NCI-H1105 treated with DMSO at 0.1 percent for 48 hours (cell line): Measurements from ENCODE around the gene FXYD6.

Source experiments
- DNase-seq: peaks from one replicate; lab custom pipeline; 2025; lab: John Stamatoyannopoulos, UW

FXYD6 gene

GRCh38 chr11:117792992-117793391 lies 83.5 kb downstream of the FXYD6 start:
- DNase-seq: no peak

GRCh38 chr11:117792241-117792640 lies 84.2 kb downstream of the FXYD6 start:
- DNase-seq: peak; percentile 30

GRCh38 chr11:117790279-117790678 lies 86.2 kb downstream of the FXYD6 start:
- DNase-seq: no peak

- no peak for DNase-seq
Observed at GRCh38 chr11:117789241-117789640, 87.2 kb downstream of the FXYD6 start.
